IPS-20b (cell line): ENCODE results near the gene CDC73.
"Not testable (repeated sequence)": the region's sequence is repeated elsewhere in the genome, so short reads cannot be mapped to it uniquely, and the experiment has no call there.

Source experiments
- H3K27ac ChIP-seq: one replicate; pipeline ENCODE4 v1.5.1; 2013; ENCODE audit warnings: low read length
- H3K27me3 ChIP-seq: 2 replicates; pipeline ENCODE4 v1.6.1; 2013; ENCODE audit warnings: mild to moderate bottlenecking, low read length, inconsistent platforms; ENCODE audit not compliant: insufficient read depth
- H3K36me3 ChIP-seq: 2 replicates; pipeline ENCODE4 v1.6.1; 2013; ENCODE audit warnings: low read depth, mild to moderate bottlenecking, inconsistent platforms, low read length, moderate library complexity; ENCODE audit not compliant: insufficient read depth
- H3K4me1 ChIP-seq: 2 replicates; pipeline ENCODE4 v1.6.1; 2013; ENCODE audit warnings: mild to moderate bottlenecking, control low read depth, inconsistent platforms, low read length, moderate library complexity; ENCODE audit not compliant: insufficient read depth
- H3K4me3 ChIP-seq: 2 replicates; pipeline ENCODE4 v1.5.1; 2013; ENCODE audit warnings: mild to moderate bottlenecking, low read length, inconsistent platforms
- H3K9ac ChIP-seq: 2 replicates; pipeline ENCODE4 v1.6.1; 2013; ENCODE audit warnings: low read depth, mild to moderate bottlenecking, inconsistent platforms, low read length, moderate library complexity
- H3K9me3 ChIP-seq: 2 replicates; pipeline ENCODE4 v1.6.1; 2013; ENCODE audit warnings: mild to moderate bottlenecking, low read depth, low read length, inconsistent platforms; ENCODE audit not compliant: insufficient read depth

Gene CDC73

GRCh38 chr1:193115629-193116227 lies 6.1 kb upstream of the CDC73 start:
- Histone ChIP-seq H3K36me3 (no peaks in the 10 kb centered on the region), H3K27me3 (peaks cover 5% of the 10 kb centered on the region; the same call in 1 of the 2 replicates), H3K9ac (no peak overlapping the region), H3K9me3 (no peaks in the 10 kb centered on the region), H3K27ac (no peak overlapping the region), H3K4me3 (no peak overlapping the region), H3K4me1 (peaks cover 7% of the 10 kb centered on the region; the same call in 1 of the 2 replicates)

DNA sequence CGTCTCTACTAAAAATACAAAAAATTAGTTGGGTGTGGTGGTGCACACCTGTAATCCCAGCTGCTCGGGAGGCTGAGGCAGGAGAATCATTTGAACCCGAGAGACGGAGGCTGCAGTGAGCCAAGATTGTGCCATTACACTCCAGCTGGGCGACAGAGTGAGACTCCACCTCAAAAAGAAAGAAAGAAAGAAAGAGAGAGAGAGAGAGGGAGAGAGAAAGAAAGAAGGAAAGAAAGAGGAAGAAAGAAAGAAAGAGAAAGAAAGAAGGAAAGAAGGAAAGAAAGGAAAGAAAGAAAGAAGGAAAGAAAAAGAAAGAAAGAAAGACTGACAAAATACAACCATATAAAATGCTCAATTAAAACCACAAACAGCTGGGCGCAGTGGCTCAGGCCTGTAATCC lies 4.7 kb upstream of the CDC73 start:
- not testable (repeated sequence) for H3K4me3 ChIP-seq, H3K9me3 ChIP-seq, H3K9ac ChIP-seq, H3K36me3 ChIP-seq, H3K27ac ChIP-seq
- Histone ChIP-seq H3K4me1 (peaks cover 13% of the 10 kb centered on the region; the same call in 1 of the 2 replicates), H3K27me3 (peaks cover 11% of the 10 kb centered on the region; the same call in 1 of the 2 replicates)

DNA sequence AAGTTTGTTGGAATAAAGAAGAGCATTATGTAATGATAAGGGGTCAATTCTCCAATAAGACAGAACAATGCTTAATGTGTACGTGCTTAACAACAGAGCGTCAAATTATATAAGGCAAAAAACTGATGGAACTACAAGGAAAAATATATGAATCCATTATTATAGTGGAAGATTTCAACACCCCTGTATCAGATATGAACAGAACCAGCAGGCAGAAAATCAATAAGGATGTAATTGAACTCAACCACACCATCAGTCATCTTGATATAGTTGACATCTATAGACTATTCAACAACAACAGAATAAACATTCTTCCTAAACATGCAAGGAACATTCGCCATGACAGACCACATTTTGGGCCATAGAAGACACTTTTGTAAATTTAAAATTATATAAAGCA lies 3.6 kb upstream of the CDC73 start:
- H3K27ac ChIP-seq = no peak overlapping the region
- no peaks in the 10 kb centered on the region for H3K36me3 ChIP-seq
- no peaks in the 10 kb centered on the region for H3K9me3 ChIP-seq
- H3K9ac ChIP-seq = no peak overlapping the region
- H3K27me3 ChIP-seq = peaks cover 11% of the 10 kb centered on the region; the same call in 1 of the 2 replicates
- peaks cover 11% of the 10 kb centered on the region; the same call in 1 of the 2 replicates for H3K4me1 ChIP-seq
- H3K4me3 ChIP-seq = no peak overlapping the region

DNA sequence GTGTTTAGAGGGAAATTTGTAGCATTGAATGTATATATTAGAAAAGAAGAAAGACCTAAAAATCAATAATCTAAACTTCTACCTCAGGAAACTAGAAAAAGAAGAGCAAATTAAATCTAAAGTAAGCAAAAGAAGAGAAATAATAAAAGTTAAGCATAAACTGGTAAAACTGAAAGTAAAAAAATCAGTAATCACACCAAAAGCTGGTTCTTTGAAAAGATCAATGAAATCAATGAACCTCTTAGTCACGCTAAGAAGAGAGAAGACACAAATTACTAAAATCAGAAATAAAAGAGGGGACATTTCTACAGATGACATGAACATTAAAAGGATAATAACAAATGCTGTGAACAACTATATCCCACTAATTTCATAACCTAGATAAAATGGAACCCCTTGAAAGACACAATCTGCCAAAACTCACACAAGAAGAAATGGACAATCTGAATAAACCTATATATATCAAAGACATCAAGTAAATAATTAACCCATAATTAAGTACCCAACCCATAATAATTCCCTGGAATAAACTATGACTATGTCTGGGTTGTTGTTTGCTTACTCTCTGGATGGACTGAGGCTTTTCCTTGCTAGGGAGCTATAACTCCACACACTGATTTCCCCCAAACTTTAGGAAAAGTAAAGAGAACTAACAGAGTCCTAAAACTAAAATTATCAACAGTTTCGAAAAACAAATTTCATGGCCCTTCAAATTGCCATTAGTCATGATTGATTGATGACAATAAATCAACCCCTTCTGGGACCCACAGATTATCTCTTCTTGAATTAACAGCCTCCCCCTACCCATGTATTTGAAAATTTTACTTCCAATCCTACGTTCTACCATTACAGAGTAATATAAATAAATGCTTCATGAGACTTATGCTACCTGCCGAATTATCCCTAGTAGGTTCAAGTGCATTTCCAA lies 2.8 kb upstream of the CDC73 start:
- Histone ChIP-seq H3K27ac (no peak overlapping the region), H3K36me3 (no peaks in the 10 kb centered on the region), H3K9ac (no peak overlapping the region), H3K27me3 (peaks cover 11% of the 10 kb centered on the region; the same call in 1 of the 2 replicates), H3K4me3 (no peak overlapping the region), H3K9me3 (no peaks in the 10 kb centered on the region), H3K4me1 (peaks cover 14% of the 10 kb centered on the region; the same call in 1 of the 2 replicates)

DNA sequence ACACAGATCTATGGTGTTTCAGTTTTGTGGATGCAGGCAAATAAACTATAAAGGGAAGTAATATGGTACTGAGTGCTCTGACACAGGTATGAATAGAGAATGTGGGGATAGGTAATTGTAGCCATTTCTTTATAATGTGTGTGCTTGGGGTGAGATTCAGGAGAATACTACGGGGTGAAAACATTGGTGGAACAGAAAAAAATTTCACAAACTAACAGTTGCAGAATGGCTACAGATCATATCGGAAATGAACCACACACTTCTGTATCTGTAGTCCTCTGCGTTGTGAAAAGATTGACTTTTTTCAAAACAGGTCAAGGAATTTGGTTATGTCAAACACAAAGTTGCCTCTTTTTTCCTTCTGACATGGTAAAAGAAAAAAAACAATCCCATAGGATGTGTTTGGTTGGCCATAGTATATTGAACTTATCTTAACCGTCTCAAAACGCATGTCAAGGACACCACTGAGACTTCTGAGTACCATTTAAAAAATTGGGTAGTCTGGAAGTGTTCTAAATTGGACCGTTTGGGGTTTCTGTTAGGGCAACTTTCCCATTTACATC lies 1.1 kb upstream of the CDC73 start:
- peaks cover 13% of the 10 kb centered on the region; the same call in 1 of the 2 replicates for H3K4me1 ChIP-seq
- peak overlapping the region; percentile 96 for H3K4me3 ChIP-seq
- peaks cover 13% of the 10 kb centered on the region for H3K36me3 ChIP-seq
- H3K27me3 ChIP-seq = peaks cover 11% of the 10 kb centered on the region; the same call in 1 of the 2 replicates
- no peaks in the 10 kb centered on the region for H3K9me3 ChIP-seq
- H3K27ac ChIP-seq = no peak overlapping the region
- peak overlapping the region; percentile 98; the same call in 1 of the 2 replicates for H3K9ac ChIP-seq

GRCh38 chr1:193123751-193124150 lies 1.9 kb downstream of the CDC73 start:
- Histone ChIP-seq H3K27me3 (peaks cover 11% of the 10 kb centered on the region; the same call in 1 of the 2 replicates), H3K4me1 (peaks cover 13% of the 10 kb centered on the region; the same call in 1 of the 2 replicates), H3K27ac (no peak overlapping the region), H3K36me3 (peaks cover 41% of the 10 kb centered on the region), H3K9me3 (no peaks in the 10 kb centered on the region), H3K9ac (peak overlapping the region; percentile 98; the same call in 1 of the 2 replicates), H3K4me3 (peak overlapping the region; percentile 96)

- Histone ChIP-seq H3K9me3 (no peaks in the 10 kb centered on the region), H3K27ac (no peak overlapping the region), H3K4me3 (no peak overlapping the region), H3K4me1 (peaks cover 13% of the 10 kb centered on the region; the same call in 1 of the 2 replicates), H3K9ac (no peak overlapping the region), H3K27me3 (peaks cover 10% of the 10 kb centered on the region; the same call in 1 of the 2 replicates), H3K36me3 (peaks cover 52% of the 10 kb centered on the region)
These were observed 3.5 kb downstream of the CDC73 start for GRCh38 chr1:193125369-193125768.

GRCh38 chr1:193131266-193131860 lies 9.5 kb downstream of the CDC73 start:
- H3K4me3 ChIP-seq = no peak overlapping the region
- no peaks in the 10 kb centered on the region for H3K27me3 ChIP-seq
- no peaks in the 10 kb centered on the region for H3K4me1 ChIP-seq
- no peak overlapping the region for H3K27ac ChIP-seq
- H3K9ac ChIP-seq = no peak overlapping the region
- H3K9me3 ChIP-seq = no peaks in the 10 kb centered on the region
- H3K36me3 ChIP-seq = peaks cover 78% of the 10 kb centered on the region

DNA sequence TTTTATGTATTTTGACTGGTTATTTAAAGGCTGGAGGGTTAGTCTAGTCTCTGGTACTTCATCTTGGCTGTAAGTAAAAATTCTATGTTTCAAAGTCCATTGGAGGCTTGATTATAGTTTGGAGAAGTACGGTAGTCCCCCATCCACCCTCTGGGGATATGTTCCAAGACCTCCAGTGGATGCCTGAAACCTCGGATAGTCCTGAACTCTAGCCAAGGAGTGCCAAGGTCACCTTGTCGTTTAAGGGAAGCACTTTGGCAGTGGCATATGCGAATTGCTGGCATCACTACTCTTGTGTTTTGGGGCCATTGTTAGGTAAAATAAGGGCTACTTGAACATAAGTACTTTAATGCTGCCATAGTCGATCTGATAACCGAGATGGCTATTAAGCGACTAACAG lies 18.4 kb downstream of the CDC73 start:
- H3K27me3 ChIP-seq = no peaks in the 10 kb centered on the region
- peaks cover 7% of the 10 kb centered on the region; the same call in 1 of the 2 replicates for H3K4me1 ChIP-seq
- no peak overlapping the region for H3K9ac ChIP-seq
- H3K36me3 ChIP-seq = peaks cover 96% of the 10 kb centered on the region
- no peak overlapping the region for H3K4me3 ChIP-seq
- no peak overlapping the region for H3K27ac ChIP-seq
- H3K9me3 ChIP-seq = no peaks in the 10 kb centered on the region

DNA sequence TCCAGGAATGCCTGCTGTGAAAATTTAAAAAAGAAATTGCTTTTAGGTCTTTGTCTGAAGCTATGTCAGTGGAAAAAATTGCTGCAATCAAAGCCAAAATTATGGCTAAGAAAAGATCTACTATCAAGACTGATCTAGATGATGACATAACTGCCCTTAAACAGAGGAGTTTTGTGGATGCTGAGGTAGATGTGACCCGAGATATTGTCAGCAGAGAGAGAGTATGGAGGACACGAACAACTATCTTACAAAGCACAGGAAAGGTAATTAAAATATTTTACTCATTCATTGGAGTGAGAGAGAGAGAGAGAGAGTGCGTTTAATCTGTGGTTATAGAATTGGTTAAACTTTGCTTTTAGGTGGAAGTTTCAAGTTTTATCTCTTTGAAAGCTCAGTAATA lies 20.0 kb downstream of the CDC73 start:
- H3K27me3 ChIP-seq = no peaks in the 10 kb centered on the region
- H3K4me1 ChIP-seq = peaks cover 7% of the 10 kb centered on the region; the same call in 1 of the 2 replicates
- no peaks in the 10 kb centered on the region for H3K9me3 ChIP-seq
- H3K4me3 ChIP-seq = no peak overlapping the region
- no peak overlapping the region for H3K27ac ChIP-seq
- no peak overlapping the region for H3K9ac ChIP-seq
- H3K36me3 ChIP-seq = peaks cover 96% of the 10 kb centered on the region

- H3K9me3 ChIP-seq = no peaks in the 10 kb centered on the region
- peaks cover 92% of the 10 kb centered on the region for H3K36me3 ChIP-seq
- peaks cover 7% of the 10 kb centered on the region; the same call in 1 of the 2 replicates for H3K4me1 ChIP-seq
- H3K9ac ChIP-seq = no peak overlapping the region
- no peak overlapping the region for H3K4me3 ChIP-seq
- H3K27ac ChIP-seq = no peak overlapping the region
- H3K27me3 ChIP-seq = no peaks in the 10 kb centered on the region
These were observed 20.6 kb downstream of the CDC73 start for GRCh38 chr1:193142409-193142808.
